Activated CD4-positive, alpha-beta memory T cell treated with anti-CD3 and anti-CD28 coated beads, Interleukin-2, amount 10 ng/mL, durations not matched to agents 7 days and 5 days (primary cell): ENCODE results near the gene SENP8. TPM values are rescaled to one million over a fixed set of nuclear protein-coding genes. Genes with fewer than 3 reads are reported as not detected.

ENCODE experiments used
- CTCF ChIA-PET: fragments of 350-600 bp; sonication (Branson Sonifier 250); formaldehyde crosslinking; loops from one replicate; lab custom pipeline; 2021; ENCODE audit warnings: antibody characterized with exemption, inconsistent platforms; lab: Charles Lee
- POLR2A ChIA-PET: fragments of 350-600 bp; sonication (Branson Sonifier 250); formaldehyde crosslinking; loops from one replicate; lab custom pipeline; 2021; ENCODE audit warnings: antibody characterized with exemption; lab: Charles Lee
- DNase-seq: peaks from one replicate; pipeline ENCODE4 v3.0.0-alpha.2; 2020
- H3K27ac Mint-ChIP-seq: one replicate; pipeline ENCODE4 v1.8.0; 2021; ENCODE audit warnings: mild to moderate bottlenecking, mixed read lengths
- H3K27me3 Mint-ChIP-seq: one replicate; pipeline ENCODE4 v1.8.0; 2021; ENCODE audit warnings: mixed read lengths
- H3K36me3 Mint-ChIP-seq: one replicate; pipeline ENCODE4 v1.8.0; 2021; ENCODE audit warnings: low read depth, mixed read lengths
- H3K4me1 Mint-ChIP-seq: one replicate; pipeline ENCODE4 v1.8.0; 2021; ENCODE audit warnings: mixed read lengths
- H3K4me3 Mint-ChIP-seq: one replicate; pipeline ENCODE4 v1.8.0; 2021; ENCODE audit warnings: mild to moderate bottlenecking, mixed read lengths
- H3K9me3 Mint-ChIP-seq: one replicate; pipeline ENCODE4 v1.8.0; 2021; ENCODE audit warnings: mixed read lengths
- total RNA-seq, 2 experiments: library from RNA; stranded (reverse); gene quantifications; one replicate each; pipeline ENCODE4 v1.2.3, GENCODE V29; 2021

SENP8 gene
- total RNA-seq, 2 experiments from 2014 or later: 0.73 to 1.4 TPM

- H3K27me3 Mint-ChIP-seq: peaks cover 6% of the 10 kb centered on the region
- no peaks in the 10 kb centered on the region for H3K9me3 Mint-ChIP-seq
- no peak overlapping the region for H3K4me3 Mint-ChIP-seq
- CTCF ChIA-PET: no interaction called here
- no peaks in the 10 kb centered on the region for H3K4me1 Mint-ChIP-seq
- H3K27ac Mint-ChIP-seq: no peak overlapping the region
- DNase-seq: no peak
- H3K36me3 Mint-ChIP-seq: no peaks in the 10 kb centered on the region
- POLR2A ChIA-PET: interaction anchor here (1.1 kb wide), 1 partner anchor 15 kb away, joined by 3 read pairs; no protein-coding TSS in a partner anchor
These were observed 57.2 kb downstream of the SENP8 start for GRCh38 chr15:72175186-72176044.

GRCh38 chr15:72176159-72176558 lies 58.0 kb downstream of the SENP8 start:
- Mint-ChIP-seq H3K27me3 (peaks cover 11% of the 10 kb centered on the region), H3K9me3 (no peaks in the 10 kb centered on the region), H3K36me3 (no peaks in the 10 kb centered on the region), H3K4me1 (no peaks in the 10 kb centered on the region), H3K4me3 (no peak overlapping the region), H3K27ac (no peak overlapping the region)
- ChIA-PET CTCF (no interaction called here), POLR2A (interaction anchor here (1.1 kb wide), 1 partner anchor 14 kb away, joined by 3 read pairs; no protein-coding TSS in a partner anchor)
- no peak for DNase-seq

- Mint-ChIP-seq H3K36me3 (no peaks in the 10 kb centered on the region), H3K27me3 (peaks cover 17% of the 10 kb centered on the region)
These were observed 58.5 kb downstream of the SENP8 start for GRCh38 chr15:72176743-72177142.

GRCh38 chr15:72178976-72179585 lies 60.9 kb downstream of the SENP8 start:
- Mint-ChIP-seq H3K4me1 (no peaks in the 10 kb centered on the region), H3K9me3 (no peaks in the 10 kb centered on the region), H3K4me3 (no peak overlapping the region), H3K27me3 (peaks cover 30% of the 10 kb centered on the region), H3K36me3 (no peaks in the 10 kb centered on the region), H3K27ac (no peak overlapping the region)
- ChIA-PET POLR2A (no interaction called here), CTCF (interaction anchor here (0.7 kb wide), 1 partner anchor 149 kb away, joined by 5 read pairs; no protein-coding TSS in a partner anchor)
- no peak for DNase-seq

More at GRCh38 chr15:72176743-72177142, 58.5 kb downstream of the SENP8 start:
- no peak overlapping the region for H3K27ac Mint-ChIP-seq
- POLR2A ChIA-PET: no interaction called here
- H3K4me1 Mint-ChIP-seq: no peaks in the 10 kb centered on the region
- CTCF ChIA-PET: no interaction called here
- DNase-seq: no peak
- H3K9me3 Mint-ChIP-seq: no peaks in the 10 kb centered on the region
- H3K4me3 Mint-ChIP-seq: no peak overlapping the region

GRCh38 chr15:72179950-72180581 lies 61.9 kb downstream of the SENP8 start:
- Mint-ChIP-seq H3K9me3 (no peaks in the 10 kb centered on the region), H3K27ac (no peak overlapping the region), H3K4me3 (no peak overlapping the region), H3K36me3 (no peaks in the 10 kb centered on the region), H3K27me3 (peaks cover 33% of the 10 kb centered on the region), H3K4me1 (no peaks in the 10 kb centered on the region)
- no peak for DNase-seq
- ChIA-PET POLR2A (no interaction called here), CTCF (no interaction called here)

GRCh38 chr15:72180761-72181324 lies 62.6 kb downstream of the SENP8 start:
- Mint-ChIP-seq H3K4me1 (no peaks in the 10 kb centered on the region), H3K27me3 (peaks cover 33% of the 10 kb centered on the region), H3K36me3 (no peaks in the 10 kb centered on the region), H3K4me3 (no peak overlapping the region), H3K27ac (no peak overlapping the region), H3K9me3 (no peaks in the 10 kb centered on the region)
- no peak for DNase-seq
- ChIA-PET CTCF (interaction anchor here (1.5 kb wide), 1 partner anchor 16 kb away, joined by 3 read pairs; no protein-coding TSS in a partner anchor), POLR2A (no interaction called here)

GRCh38 chr15:72182244-72182643 lies 64.0 kb downstream of the SENP8 start:
- no peak overlapping the region for H3K4me3 Mint-ChIP-seq
- H3K9me3 Mint-ChIP-seq: no peaks in the 10 kb centered on the region
- H3K27me3 Mint-ChIP-seq: peaks cover 33% of the 10 kb centered on the region
- no peak overlapping the region for H3K27ac Mint-ChIP-seq
- no peak for DNase-seq
- no peaks in the 10 kb centered on the region for H3K36me3 Mint-ChIP-seq
- no peaks in the 10 kb centered on the region for H3K4me1 Mint-ChIP-seq
- ChIA-PET POLR2A (no interaction called here), CTCF (interaction anchor here (1.5 kb wide), 1 partner anchor 18 kb away, joined by 3 read pairs; no protein-coding TSS in a partner anchor)

- ChIA-PET CTCF (no interaction called here), POLR2A (no interaction called here)
- no peak overlapping the region for H3K27ac Mint-ChIP-seq
- DNase-seq: no peak
- no peaks in the 10 kb centered on the region for H3K4me1 Mint-ChIP-seq
- no peaks in the 10 kb centered on the region for H3K9me3 Mint-ChIP-seq
- H3K36me3 Mint-ChIP-seq: no peaks in the 10 kb centered on the region
- H3K27me3 Mint-ChIP-seq: peaks cover 33% of the 10 kb centered on the region
- H3K4me3 Mint-ChIP-seq: no peak overlapping the region
These were observed 64.5 kb downstream of the SENP8 start for GRCh38 chr15:72182673-72183072.

GRCh38 chr15:72183781-72184164 lies 65.6 kb downstream of the SENP8 start:
- Mint-ChIP-seq H3K36me3 (no peaks in the 10 kb centered on the region), H3K9me3 (no peaks in the 10 kb centered on the region), H3K4me1 (no peaks in the 10 kb centered on the region), H3K27me3 (peaks cover 38% of the 10 kb centered on the region), H3K27ac (no peak overlapping the region), H3K4me3 (no peak overlapping the region)
- ChIA-PET CTCF (no interaction called here), POLR2A (no interaction called here)
- no peak for DNase-seq

- CTCF ChIA-PET: no interaction called here
- Mint-ChIP-seq H3K9me3 (no peaks in the 10 kb centered on the region), H3K27ac (no peak overlapping the region), H3K27me3 (peaks cover 38% of the 10 kb centered on the region), H3K4me1 (no peaks in the 10 kb centered on the region), H3K36me3 (no peaks in the 10 kb centered on the region), H3K4me3 (no peak overlapping the region)
- DNase-seq: no peak
- POLR2A ChIA-PET: no interaction called here
These were observed 66.1 kb downstream of the SENP8 start for GRCh38 chr15:72184165-72184811.

GRCh38 chr15:72189250-72189902 lies 71.2 kb downstream of the SENP8 start:
- Mint-ChIP-seq H3K36me3 (no peaks in the 10 kb centered on the region), H3K4me1 (no peaks in the 10 kb centered on the region), H3K27me3 (peaks cover 27% of the 10 kb centered on the region), H3K4me3 (no peak overlapping the region), H3K9me3 (no peaks in the 10 kb centered on the region), H3K27ac (no peak overlapping the region)
- no peak for DNase-seq
- ChIA-PET POLR2A (interaction anchor here (0.8 to 1.1 kb wide), 2 partner anchors 9 to 1390 kb away, joined by 3 to 4 read pairs; partner anchors contain the start of gene GRAMD2A), CTCF (interaction anchor here (1.6 kb wide), 1 partner anchor 9 kb away, joined by 6 read pairs; the partner anchor contains the start of gene GRAMD2A)

GRCh38 chr15:72192416-72192815 lies 74.2 kb downstream of the SENP8 start:
- H3K27me3 Mint-ChIP-seq: peaks cover 30% of the 10 kb centered on the region
- DNase-seq: no peak
- H3K9me3 Mint-ChIP-seq: no peaks in the 10 kb centered on the region
- H3K4me3 Mint-ChIP-seq: no peak overlapping the region
- CTCF ChIA-PET: no interaction called here
- H3K4me1 Mint-ChIP-seq: no peaks in the 10 kb centered on the region
- H3K27ac Mint-ChIP-seq: no peak overlapping the region
- no peaks in the 10 kb centered on the region for H3K36me3 Mint-ChIP-seq
- POLR2A ChIA-PET: no interaction called here
